GM10847 (cell line): Measurements from ENCODE around the gene MFRP.

Experiments
- POLR2A ChIP-seq: IDR thresholded peaks from 2 replicates; pipeline ENCODE4 v1.6.1; 2011; ENCODE audit not compliant: insufficient read length; ENCODE audit errors: extremely low read depth

Gene MFRP

GRCh38 chr11:119319700-119320239, 26.7 kb downstream of the MFRP start:
- TF ChIP-seq POLR2A, result no peak

DNA sequence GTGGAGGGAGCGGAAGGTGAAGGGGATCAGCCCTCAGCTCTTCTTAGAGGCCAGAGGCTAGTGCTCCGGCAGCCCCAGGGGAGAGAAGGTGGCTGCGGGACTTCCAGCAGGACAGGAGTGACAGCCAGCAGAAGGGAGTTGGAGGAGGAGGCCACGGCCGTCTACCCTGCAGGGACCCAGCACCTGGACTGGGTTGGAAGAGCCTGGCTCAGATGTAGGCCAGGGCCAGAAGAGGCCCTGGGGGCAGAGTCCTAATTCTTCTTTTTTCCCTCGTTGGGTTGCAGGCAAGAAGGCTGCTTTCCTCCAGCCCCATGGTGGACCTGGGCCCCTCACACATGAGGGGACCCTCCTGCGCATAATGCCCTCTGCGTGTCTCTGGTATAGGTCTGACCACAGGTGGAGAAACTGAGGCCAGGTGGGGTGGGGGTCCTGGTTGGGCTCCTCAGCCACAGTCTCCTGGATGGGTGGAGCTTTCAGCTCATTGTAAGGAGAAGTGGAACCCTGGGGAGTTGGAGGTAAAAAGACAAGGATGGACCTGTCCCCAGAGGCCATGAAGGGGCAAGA, 27.3 kb downstream of the MFRP start:
- TF ChIP-seq POLR2A, result no peak

- no peak for TF ChIP-seq POLR2A
These were observed 28.0 kb downstream of the MFRP start for GRCh38 chr11:119318240-119319135.

DNA sequence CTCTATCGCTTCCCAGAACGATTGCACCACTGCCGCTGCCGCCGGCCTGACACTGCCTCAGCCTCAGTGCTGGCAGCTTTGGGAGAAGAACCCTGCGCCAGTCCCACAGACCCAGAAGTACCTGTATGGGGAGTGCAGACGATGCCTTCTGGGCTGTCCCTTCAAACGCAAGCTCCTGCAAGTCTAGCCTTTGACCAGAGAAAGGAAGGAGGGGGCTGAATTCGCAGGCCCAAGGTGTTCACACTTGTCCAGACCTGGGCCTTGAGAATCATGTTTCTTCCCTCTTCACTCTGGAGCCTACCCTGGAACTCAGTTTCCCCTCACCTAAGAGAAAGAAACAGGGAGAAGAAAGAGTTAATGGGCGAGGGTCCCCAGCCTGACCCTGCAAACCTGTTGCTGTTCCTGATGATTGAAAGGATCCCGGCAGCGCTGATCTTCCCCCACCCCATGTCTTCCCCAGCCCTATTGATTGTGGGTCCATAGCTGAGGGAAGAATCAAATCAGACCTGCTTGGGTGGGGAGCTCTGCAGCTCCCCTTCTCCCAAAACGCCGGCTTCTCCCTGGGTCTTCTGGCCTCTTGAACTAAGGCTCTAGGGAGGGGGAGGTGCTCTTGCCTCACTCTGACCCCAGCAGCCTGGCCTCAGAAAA, 28.8 kb downstream of the MFRP start:
- no peak for TF ChIP-seq POLR2A

DNA sequence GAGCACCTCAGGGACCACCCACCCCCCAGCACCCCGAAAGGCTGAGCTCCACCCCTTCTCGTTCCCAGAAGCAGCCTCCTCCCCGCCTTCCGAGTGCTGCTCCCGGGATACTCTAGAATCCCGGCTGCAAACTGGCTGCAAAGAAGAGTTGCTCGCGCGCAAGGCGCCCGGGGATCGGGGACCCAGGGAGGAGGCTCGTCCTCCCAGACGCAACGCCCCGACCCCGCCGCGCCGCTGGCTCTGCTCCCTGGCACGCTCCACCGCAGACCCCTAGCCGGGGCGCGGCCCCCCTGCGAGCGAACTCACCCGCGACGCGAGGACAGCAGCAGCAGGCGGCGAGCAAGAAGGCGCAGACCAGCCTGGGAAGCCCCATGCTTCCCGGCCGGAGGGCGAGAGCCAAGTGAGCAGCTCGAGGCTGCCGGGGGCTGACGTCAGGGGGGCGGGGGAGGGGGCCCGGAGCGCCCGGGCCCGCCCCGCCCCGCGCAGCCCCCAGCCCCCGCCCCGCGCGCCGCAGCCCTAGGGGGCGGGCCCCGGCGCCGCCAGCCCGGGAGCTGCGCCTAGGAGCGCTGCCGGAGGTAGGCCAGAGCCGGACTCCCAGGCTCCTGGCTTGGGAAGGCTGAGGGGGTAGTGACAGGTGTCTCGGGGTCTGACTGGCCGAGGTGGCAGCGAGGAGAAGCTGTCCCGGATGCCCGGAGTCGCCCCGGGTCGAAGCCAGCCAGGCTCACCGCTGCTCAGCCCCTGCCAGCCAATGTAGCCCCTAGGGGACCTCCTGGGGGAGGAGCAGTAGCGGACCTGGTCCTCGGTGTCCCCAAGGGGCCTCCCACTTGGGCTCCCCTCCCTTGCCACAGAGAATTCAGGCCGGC, 29.5 kb downstream of the MFRP start, which contains the start of gene MCAM:
TSS of gene MCAM (minus strand) at position 402 of the 863 bp plus-strand sequence. CDS start at position 373, 29 bp downstream.
- peak; percentile 17 for TF ChIP-seq POLR2A

- TF ChIP-seq POLR2A, result no peak
These were observed 30.3 kb downstream of the MFRP start for GRCh38 chr11:119316016-119316728.

- no peak for TF ChIP-seq POLR2A
These were observed 31.1 kb downstream of the MFRP start for GRCh38 chr11:119315131-119316015.

- no peak for TF ChIP-seq POLR2A
These were observed 31.8 kb downstream of the MFRP start for GRCh38 chr11:119314726-119315125.

- no peak for TF ChIP-seq POLR2A
These were observed 35.8 kb downstream of the MFRP start for GRCh38 chr11:119310682-119311052.

GRCh38 chr11:119309953-119310681, 36.4 kb downstream of the MFRP start:
- no peak for TF ChIP-seq POLR2A

GRCh38 chr11:119309411-119309810, 37.1 kb downstream of the MFRP start:
- TF ChIP-seq POLR2A, result no peak

- no peak for TF ChIP-seq POLR2A
These were observed 38.5 kb downstream of the MFRP start for GRCh38 chr11:119307974-119308373.

DNA sequence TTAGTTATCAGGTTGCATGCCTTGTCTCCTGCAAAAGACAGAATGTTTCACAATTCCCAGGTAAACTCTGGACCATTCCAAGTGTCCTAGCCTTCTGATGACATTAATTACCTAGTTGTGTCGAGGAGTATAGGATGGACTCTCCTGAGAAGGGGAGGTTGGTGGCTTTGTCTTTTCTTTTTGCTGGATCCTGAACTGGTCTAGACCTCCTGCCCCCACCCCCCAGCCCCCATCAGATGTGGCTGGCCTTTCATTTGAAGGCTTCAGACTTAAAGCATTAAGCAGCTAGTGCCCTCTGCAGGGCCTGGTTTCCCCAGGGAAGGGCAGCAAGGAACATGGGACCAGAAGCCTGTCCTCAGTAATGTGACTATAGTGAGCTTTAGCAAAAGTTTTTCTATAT, 39.3 kb downstream of the MFRP start:
- no peak for TF ChIP-seq POLR2A
